Ammon's horn (tissue), 1 donor: ENCODE results near the gene CDHR2.

Source experiments
- DNase-seq: peaks from one replicate; pipeline ENCODE4 v3.0.0-alpha.2; 2016; ENCODE audit warnings: low spot score

The CDHR2 gene

DNA sequence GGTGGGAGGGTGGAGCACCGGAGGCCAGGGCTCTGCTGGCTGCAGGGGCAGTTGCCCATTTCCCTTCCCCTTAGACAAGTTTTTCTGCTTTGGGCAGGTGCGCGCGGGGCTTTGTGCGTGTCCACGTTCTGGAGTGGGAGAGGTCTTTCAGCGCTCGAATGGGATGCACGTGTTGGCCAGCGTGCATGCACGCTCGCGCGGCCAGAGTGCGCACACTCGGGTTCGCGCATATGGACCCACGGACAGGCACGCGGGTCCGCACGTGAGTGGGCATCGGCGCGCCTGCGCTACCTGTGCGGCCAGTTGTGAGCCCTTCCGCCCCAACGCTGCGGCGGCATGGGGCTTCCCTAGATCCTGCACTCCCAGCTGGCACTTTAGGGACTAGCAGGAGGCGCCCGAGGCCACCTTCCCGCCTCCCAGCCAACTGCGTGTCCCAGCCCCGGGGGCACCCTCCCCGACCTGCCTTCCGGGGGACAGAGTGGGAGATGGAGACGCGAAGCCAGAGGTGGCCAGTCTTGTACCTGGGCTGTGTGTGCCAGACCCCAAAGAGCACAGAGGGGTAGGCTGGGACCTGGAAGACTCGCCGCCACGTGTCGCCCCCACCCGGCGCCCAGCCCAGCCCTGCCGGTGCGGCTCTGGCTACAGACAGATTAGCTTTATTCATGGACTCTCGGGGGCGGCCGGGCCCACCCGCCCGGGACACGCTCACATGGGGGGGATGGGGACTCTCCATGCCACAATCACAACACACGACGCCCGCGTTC lies 70.6 kb downstream of the CDHR2 start:
- no peak for DNase-seq

- no peak for DNase-seq
Observed at GRCh38 chr5:176620333-176620981, 71.3 kb downstream of the CDHR2 start.

DNA sequence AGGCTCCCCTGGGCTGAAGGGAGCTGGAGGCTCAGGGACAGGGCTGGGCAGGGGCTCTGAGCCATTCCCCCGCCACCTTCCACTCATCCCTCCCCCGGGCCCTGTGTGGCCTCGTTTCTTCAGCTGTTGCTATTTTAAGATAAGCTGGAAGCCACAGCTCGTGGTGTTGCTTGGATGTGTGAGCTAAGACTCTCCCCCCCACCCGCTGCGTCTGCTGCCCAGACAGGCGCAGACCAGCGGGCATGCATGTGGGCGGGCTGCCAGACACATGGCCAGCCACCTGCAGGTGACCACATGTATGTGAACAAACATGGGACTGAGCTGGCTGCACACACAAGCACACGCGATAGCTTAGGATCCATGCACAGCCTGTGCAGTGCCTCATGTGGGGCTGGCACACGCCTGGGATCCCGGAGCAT lies 72.5 kb downstream of the CDHR2 start:
- no peak for DNase-seq

DNA sequence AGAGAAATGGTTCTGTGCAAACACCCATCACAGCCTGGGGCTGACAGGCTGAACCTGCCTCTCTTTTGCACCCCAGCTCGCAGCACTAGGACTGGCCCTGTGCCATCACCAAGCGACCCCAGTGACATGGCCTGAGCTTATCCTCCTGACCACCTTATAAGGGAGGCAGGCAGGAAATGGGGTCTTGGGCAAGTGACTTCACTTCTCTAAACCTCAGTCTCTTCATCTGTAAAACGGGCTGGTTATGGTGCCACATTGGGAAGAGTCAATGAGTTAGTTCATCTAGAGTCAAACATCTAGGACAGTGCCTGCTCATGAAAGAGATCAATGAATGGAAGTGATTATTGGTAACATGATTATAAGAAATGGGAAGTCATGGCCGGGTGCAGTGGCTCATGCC lies 75.0 kb downstream of the CDHR2 start:
- DNase-seq: no peak

DNA sequence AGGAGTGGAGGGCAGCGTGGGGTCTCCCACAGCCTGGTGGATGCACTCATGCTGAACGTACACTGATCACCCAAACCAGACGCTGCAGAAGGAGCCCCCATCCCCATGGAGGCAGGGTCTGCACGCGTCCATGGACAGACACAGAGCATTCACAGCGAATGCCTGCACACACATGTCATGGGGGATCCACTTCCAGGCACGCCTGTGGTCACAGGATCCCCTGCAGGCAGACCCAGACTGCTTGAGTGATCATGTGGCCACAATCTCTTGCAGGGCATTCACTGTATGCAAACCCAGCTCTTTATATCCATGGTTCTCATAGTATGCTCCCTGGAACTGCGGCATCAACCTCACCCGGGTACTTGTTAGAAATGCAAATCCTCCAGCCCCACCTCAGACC lies 75.8 kb downstream of the CDHR2 start:
- DNase-seq: no peak

DNA sequence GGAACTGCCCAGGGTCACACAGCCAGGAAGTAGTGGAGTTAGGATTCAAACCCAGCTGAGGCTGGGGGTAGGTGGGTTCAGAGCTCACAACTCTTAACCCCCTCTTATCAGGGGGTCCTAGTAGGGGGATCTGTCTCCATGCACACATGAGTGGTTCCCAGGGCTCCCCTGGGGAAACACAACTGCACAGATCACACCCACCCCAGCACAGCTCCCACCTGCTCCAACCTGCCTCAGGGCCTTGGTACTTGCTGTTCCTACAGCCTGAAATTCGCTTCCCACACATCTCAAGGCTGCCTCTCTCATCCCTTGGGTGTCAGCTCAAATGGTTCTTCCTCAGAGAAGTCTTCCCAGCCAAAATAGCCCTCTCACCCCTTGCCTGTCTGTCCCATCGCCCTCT lies 76.4 kb downstream of the CDHR2 start:
- DNase-seq: no peak

DNA sequence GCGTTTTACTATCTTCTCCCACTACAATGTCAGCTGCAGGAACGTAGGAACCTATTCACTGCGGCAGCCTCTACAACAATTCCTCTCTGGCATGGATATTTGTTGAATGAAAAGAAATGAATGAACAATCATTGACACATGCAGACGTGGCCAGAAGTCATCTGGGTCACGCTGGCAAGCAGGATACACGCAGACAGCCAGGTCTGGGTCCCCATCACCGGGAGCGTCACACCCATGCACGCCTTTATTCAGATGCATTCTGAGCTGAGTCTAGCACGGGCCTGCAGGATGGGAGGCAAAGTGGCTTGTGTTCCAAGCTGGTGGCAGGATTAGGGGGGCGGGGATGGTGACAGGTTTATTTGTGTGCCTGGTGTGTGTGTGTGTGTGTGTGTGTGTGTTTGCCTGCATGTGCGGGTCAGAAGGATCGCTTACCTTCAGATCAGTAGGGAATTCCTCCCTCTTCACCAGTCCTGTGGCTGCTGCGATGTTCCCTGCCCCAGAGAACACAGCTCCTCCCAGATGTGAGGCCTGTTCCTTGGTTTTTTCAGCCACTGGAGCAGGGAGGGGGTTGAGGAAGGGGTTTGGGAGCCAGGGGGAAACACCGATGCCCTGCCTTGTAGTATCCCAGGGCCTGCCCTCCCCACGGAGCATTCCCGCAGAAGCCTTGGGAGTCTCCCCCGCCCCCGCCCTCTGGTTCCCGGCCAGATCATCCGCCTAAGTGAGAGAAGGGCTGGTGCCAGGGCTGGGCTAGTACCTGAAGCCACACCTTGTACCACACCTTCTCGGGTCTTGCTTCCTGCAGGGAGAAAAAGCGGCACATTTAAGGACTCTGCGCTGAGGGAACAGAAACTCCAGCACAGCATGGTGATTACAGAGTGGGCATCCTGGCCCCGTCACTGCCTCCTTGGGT lies 77.1 kb downstream of the CDHR2 start:
- no peak for DNase-seq

DNA sequence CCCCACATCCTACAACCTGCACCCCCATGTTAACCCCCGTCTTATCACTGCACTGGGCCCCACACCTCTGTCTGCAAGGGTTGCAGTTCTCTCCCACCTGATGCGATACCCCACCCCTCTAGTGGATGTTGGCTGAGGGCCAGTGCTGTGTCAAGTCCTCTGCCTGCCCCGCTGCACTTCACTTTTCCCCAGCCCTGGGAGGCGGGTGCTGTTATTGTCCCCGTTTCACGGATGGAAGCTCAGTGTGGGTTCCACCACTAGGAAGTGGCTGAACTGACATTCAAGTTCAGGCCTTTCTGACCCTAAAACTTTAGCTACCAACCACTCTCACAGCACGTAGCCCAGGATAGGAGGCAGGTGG lies 77.7 kb downstream of the CDHR2 start:
- no peak for DNase-seq

DNA sequence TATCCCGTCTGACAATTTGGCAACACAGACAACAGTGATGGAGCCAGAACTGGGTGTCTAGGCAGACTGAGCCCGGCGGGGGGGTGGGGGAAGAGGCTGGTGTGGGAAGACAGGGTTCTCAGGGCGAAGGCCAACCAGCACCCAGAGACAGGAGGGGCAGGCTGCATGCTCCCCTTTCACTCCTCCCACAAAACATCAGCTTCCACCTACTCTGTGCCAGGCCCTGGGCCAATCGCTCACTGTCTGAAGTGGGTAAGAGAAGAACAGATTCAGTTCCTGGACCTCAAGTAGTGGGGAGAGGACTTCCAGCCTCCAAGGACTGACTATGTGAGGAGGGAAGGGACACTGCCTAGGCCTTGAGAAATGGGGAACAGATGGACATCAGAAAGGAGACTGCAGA lies 78.4 kb downstream of the CDHR2 start:
- DNase-seq: no peak

- no peak for DNase-seq
Observed at GRCh38 chr5:176628406-176629228, 79.5 kb downstream of the CDHR2 start.

DNA sequence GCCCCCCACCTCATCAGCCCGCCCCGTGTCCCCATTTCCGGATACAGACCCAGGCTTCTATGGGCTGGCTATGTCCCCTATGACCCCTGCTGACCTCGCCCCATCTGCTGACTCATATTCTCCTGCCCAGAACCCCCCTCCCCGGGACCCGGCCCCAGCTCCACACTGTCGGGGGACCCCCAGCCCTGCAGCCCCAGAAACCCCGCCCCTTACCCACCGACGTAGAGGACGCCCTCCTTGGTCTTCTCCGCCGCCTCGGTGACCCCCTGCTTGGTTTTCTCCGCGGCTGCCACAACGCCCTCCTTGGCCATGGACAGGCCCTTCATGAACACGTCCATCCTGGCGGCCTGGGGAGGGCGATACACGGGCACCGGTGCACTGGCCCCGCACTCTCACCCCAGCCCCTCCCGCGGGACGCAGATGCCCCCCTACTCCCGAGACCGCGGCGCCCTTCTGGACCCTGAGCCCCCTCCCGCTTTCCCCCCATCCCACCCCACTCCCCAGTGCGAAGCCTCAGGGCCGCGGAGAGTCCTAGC lies 80.2 kb downstream of the CDHR2 start:
- no peak for DNase-seq

DNA sequence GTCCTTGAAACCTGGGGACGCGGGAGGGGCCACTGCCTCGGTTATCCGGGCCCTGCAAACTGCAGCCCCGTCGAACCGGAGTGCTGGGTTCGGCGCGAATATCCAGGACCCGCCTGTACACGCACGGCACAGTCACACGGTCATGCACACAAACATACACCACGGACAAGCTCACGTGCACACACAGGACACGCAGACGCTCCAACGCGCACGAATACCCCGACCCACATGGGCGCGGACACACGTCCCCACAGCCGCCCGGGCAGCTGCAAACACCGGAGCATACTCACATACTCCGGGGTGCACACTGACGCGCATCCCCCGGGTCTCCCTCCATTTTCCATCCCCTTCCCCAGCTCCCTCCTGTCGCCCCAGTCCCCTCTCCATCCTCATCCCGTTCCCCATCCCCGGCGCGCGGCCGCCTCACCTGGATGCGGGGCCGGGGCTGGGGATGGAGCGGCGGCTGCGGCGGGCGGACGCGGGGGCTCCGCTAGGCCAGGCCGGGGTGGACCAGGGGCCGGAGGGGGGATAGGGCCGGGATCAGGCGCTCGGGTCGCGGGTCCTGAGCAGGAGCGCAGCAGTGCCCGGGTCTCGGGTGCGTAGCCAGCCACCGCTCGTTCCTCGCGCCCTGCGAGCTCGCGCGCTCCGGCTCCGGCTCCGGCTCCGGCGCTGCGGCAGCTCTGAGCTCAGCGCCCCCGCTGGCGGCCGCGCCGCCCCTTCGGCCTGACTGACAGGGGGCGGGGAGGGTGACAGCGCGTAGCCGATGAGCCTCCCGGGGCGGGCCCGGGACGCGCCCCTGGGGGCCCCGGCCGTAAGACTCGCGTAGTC lies 80.9 kb downstream of the CDHR2 start, which contains the start of the genes EIF4E1B and SNCB:
EIF4E1B (plus strand) TSS at position 823 of the 828 bp plus-strand sequence. CDS start 12,113 bp downstream, outside the sequence.
SNCB (minus strand) TSS at position 682 of the 828 bp plus-strand sequence. CDS start 880 bp downstream, outside the sequence.
- DNase-seq: no peak

DNA sequence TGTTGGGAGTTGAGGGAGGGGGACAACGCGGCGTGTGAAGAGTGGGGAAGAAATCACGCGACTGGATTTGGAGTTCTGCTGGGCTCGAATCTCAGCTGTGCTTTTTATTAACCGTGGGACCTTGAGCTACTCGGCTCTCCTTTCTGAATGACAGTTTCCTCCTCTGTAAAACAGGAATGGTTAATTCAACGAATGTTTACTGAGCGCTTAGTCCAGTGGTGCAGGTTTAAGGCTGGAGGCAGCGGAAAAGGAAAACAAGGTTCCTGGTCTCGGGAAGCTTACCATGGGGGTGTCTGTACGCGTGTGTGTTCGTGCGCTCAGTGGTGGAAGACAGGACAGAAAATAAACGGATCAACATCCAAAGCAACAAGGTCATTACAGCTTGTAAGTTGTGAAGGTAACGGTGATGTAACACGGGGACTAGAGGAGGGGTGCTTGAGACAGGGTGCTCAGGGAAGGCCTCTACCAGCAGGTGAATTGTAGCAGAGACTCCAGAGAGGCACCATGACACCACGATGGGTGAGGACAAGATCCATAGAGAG lies 81.6 kb downstream of the CDHR2 start:
- no peak for DNase-seq

GRCh38 chr5:176631383-176632200 lies 82.5 kb downstream of the CDHR2 start:
- DNase-seq: no peak

- no peak for DNase-seq
Observed at GRCh38 chr5:176632745-176633144, 83.6 kb downstream of the CDHR2 start.

DNA sequence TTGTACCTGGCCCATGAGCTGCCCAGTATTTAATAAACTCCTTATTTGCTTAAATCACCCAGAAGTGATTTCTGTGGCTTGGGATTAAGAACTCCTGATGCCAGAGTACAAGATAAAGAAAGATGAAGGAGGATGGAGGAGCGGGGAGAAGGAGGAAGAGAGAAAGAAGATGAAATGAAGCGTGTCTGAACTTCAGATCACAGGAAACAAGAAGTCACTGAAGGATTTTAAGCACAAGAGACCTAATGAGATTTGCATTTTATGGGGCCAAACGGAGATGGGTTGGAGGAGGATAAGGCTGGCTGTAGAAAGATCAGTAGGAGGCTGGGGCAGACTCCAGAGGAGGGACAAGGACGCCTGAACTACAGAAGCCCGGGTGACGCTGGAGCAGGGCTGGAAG lies 84.5 kb downstream of the CDHR2 start:
- no peak for DNase-seq

GRCh38 chr5:176636426-176636825 lies 87.3 kb downstream of the CDHR2 start:
- DNase-seq: no peak

DNA sequence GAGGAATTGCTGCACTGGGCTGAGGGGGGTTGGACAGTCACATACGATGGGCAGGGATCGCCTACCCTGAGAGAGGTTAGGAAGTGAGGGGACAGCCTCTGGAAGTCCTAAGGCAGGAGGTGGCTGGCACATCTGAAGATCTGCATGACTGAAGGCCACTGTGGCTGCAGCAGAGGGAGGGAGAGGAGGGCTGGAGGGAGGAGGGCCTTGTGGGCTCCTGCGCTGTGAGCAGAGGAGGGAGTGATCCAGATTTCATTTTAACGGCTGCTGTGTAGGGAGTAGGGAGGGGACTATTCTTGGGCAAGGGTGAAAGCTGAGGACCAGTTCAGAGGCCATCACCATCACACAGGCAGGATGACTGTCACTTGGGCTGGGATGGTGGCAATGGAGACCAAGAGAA lies 88.4 kb downstream of the CDHR2 start:
- no peak for DNase-seq

DNA sequence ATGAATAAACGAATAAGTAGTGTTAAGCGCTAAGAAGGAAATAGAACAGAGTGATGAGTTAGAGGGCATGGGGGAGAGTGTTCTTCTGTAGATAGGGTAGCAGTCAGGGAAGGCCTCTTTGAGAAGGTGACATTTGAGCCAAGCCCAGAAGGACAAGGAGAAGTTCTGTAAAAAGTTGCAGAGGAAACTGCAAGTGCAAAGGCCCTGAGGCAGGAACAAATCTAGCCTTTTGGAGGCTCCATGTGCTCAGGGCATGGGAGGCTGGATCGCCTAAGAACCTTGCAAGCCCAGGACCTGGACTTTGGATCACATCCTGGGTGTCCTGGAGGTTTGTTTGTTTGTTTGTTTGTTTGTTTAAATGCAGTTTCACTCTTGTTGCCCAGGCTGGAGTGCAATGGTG lies 89.3 kb downstream of the CDHR2 start:
- DNase-seq: no peak
